OCI-LY3 (cell line): ENCODE results near the gene CERCAM.
A peak's percentile ranks its signal among the peaks of the same experiment; 100 is the strongest.

Experiments used
- H2AFZ ChIP-seq: fragments of 200-600, 300-600 bp; shearing (Covaris generic); 2 replicates; pipeline ENCODE4 v1.6.0; 2014; ENCODE audit warnings: antibody characterized with exemption, low read depth, low read length
- H3K27ac ChIP-seq: fragments of 200-600, 300-600 bp; sonication (generic); 2 replicates; pipeline ENCODE4 v1.5.1; 2014; ENCODE audit warnings: mild to moderate bottlenecking, low read length, moderate library complexity, mixed read lengths
- H3K27me3 ChIP-seq: fragments of 200-600, 300-600 bp; sonication (generic); 2 replicates; pipeline ENCODE4 v1.6.1; 2014; ENCODE audit warnings: low read depth, low read length, mixed read lengths
- H3K36me3 ChIP-seq: fragments of 200-600, 300-600 bp; sonication (generic); replicated peaks from 2 replicates; pipeline ENCODE3; 2014; ENCODE audit warnings: low read depth, low read length, mixed read lengths
- H3K4me1 ChIP-seq: fragments of 300-600, 200-600 bp; sonication (generic); 2 replicates; pipeline ENCODE4 v1.6.1; 2014; ENCODE audit warnings: low read length, mixed read lengths
- H3K4me2 ChIP-seq: fragments of 200-600, 300-600 bp; sonication (generic); 2 replicates; pipeline ENCODE4 v1.6.1; 2014; ENCODE audit warnings: low read length, mixed read lengths
- H3K4me3 ChIP-seq: fragments of 300-600, 200-600 bp; sonication (generic); 2 replicates; pipeline ENCODE4 v1.5.1; 2014; ENCODE audit warnings: antibody characterized with exemption, mild to moderate bottlenecking, low read length, moderate library complexity
- H3K79me2 ChIP-seq: fragments of 300-600, 200-600 bp; shearing (Covaris generic); 2 replicates; pipeline ENCODE4 v1.6.1; 2014; ENCODE audit warnings: mild to moderate bottlenecking, low read length, mixed read lengths
- H3K9ac ChIP-seq: fragments of 300-600, 200-600 bp; shearing (Covaris generic); 2 replicates; pipeline ENCODE4 v1.6.0; 2014; ENCODE audit warnings: mild to moderate bottlenecking, low read length, moderate library complexity
- H3K9me3 ChIP-seq: fragments of 200-600, 300-600 bp; shearing (Covaris generic); 2 replicates; pipeline ENCODE4 v1.6.1; 2014; ENCODE audit warnings: low read length, mixed read lengths; ENCODE audit not compliant: insufficient read depth
- H4K20me1 ChIP-seq: fragments of 200-600, 300-600 bp; sonication (generic); 2 replicates; pipeline ENCODE4 v1.6.1; 2016; ENCODE audit warnings: low read length, mixed read lengths; ENCODE audit not compliant: insufficient read depth
- EZH2phosphoT487 ChIP-seq: fragments of 200-600 bp; shearing (Covaris generic); IDR thresholded peaks from 2 replicates; pipeline ENCODE4 v1.6.1; 2018; ENCODE audit warnings: antibody characterized with exemption, mixed run types, low read depth
- TF ChIP-seq, protein P1 (sequence below): fragments of 200-600, 300-600 bp; sonication (generic); IDR thresholded peaks from 2 replicates; pipeline ENCODE4 v1.5.1; 2014; ENCODE audit warnings: antibody characterized with exemption, low read length, low read depth

Gene CERCAM, protein sequence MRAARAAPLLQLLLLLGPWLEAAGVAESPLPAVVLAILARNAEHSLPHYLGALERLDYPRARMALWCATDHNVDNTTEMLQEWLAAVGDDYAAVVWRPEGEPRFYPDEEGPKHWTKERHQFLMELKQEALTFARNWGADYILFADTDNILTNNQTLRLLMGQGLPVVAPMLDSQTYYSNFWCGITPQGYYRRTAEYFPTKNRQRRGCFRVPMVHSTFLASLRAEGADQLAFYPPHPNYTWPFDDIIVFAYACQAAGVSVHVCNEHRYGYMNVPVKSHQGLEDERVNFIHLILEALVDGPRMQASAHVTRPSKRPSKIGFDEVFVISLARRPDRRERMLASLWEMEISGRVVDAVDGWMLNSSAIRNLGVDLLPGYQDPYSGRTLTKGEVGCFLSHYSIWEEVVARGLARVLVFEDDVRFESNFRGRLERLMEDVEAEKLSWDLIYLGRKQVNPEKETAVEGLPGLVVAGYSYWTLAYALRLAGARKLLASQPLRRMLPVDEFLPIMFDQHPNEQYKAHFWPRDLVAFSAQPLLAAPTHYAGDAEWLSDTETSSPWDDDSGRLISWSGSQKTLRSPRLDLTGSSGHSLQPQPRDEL

DNA sequence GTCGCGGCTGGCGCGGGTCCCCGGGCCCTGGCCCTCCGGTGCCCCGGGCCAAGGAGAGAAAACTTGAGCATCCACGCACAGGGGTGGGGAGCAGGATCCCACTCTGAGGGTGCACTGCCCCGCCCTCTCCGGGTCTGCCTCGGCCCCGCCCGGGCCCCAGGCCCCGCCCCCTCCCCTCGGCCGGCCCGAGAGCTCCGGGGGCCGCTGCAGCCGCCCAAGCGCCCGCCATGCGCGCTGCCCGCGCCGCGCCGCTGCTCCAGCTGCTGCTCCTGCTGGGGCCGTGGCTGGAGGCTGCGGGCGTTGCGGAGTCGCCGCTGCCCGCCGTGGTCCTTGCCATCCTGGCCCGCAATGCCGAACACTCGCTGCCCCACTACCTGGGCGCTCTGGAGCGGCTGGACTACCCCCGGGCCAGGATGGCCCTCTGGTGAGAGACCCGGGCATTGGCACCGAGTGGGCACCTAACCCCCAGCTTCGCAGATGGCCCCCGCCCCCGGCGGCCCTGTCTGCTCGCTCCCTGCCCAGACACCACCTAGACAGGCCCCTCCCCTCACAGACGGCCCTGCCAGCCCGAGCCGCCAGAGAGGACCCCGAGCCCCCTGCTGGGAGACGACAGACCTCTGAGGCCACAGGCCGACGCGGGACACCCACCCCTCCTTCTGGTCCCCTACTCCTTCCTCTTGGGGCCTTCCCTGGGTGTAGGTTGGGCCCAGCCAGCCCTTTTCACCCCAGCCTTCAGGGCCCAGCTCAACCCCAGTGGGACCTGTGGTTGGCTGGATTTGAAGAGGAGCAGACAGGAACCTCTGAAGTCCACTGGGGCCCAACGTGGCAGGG is at the start of gene CERCAM:
TSS of gene CERCAM (plus strand) at position 207 of the 831 bp plus-strand sequence. CDS start at position 228, 21 bp downstream.
- H3K27me3 ChIP-seq, result peaks cover 8% of the 10 kb centered on the region; the same call in 1 of the 2 replicates
- no peaks in the 10 kb centered on the region for H3K36me3 ChIP-seq
- H2AFZ ChIP-seq, result peak within 1 kb of the TSS; percentile 96
- H3K9me3 ChIP-seq, result no peaks in the 10 kb centered on the region
- no peak for TF ChIP-seq EZH2phosphoT487
- TF ChIP-seq, protein P1, sequence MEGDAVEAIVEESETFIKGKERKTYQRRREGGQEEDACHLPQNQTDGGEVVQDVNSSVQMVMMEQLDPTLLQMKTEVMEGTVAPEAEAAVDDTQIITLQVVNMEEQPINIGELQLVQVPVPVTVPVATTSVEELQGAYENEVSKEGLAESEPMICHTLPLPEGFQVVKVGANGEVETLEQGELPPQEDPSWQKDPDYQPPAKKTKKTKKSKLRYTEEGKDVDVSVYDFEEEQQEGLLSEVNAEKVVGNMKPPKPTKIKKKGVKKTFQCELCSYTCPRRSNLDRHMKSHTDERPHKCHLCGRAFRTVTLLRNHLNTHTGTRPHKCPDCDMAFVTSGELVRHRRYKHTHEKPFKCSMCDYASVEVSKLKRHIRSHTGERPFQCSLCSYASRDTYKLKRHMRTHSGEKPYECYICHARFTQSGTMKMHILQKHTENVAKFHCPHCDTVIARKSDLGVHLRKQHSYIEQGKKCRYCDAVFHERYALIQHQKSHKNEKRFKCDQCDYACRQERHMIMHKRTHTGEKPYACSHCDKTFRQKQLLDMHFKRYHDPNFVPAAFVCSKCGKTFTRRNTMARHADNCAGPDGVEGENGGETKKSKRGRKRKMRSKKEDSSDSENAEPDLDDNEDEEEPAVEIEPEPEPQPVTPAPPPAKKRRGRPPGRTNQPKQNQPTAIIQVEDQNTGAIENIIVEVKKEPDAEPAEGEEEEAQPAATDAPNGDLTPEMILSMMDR, result 0 out of 2 replicates have a peak, but pooled peaks have one; percentile 7
- peak within 1 kb of the TSS; percentile 95 for H3K4me3 ChIP-seq
- H4K20me1 ChIP-seq, result no peaks in the 10 kb centered on the region
- H3K4me1 ChIP-seq, result peaks cover 25% of the 10 kb centered on the region
- peak within 1 kb of the TSS; percentile 37 for H3K27ac ChIP-seq
- H3K9ac ChIP-seq, result peak within 1 kb of the TSS; percentile 75
- H3K4me2 ChIP-seq, result peak within 1 kb of the TSS; percentile 100
- no peaks in the 10 kb centered on the region for H3K79me2 ChIP-seq

DNA sequence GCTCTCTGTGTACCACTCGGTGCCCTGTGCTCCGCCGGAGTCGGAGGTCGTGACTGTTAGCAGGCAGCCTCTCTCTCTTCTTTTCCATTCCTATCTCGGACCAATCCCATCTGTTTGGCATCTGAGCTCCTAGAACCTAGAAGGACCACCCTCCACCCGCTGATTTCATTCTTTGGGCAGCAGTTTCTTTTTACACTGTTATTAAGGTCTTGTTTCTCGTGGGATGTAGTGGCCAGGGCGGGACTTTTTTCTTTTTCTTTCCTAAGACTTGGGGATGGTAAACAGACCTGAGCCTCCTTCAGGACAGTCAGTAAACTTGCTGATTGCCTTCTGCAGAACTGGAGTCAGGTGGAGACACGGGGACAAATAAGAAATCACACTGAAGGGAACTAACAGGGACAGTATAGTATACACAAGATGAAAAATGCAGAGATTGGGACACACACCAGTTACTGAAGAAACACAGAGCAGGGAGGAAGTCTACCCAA is 49.0 kb upstream of the CERCAM start:
- H3K4me3 ChIP-seq, result peak overlapping the region; percentile 91
- H3K4me1 ChIP-seq, result peaks cover 13% of the 10 kb centered on the region
- H3K27ac ChIP-seq, result peak overlapping the region; percentile 21; the same call in 1 of the 2 replicates
- H4K20me1 ChIP-seq, result no peaks in the 10 kb centered on the region
- H3K9ac ChIP-seq, result peak overlapping the region; percentile 70
- H2AFZ ChIP-seq, result peak overlapping the region; percentile 37; the same call in 1 of the 2 replicates
- H3K4me2 ChIP-seq, result peak overlapping the region; percentile 86
- H3K9me3 ChIP-seq, result no peaks in the 10 kb centered on the region
- H3K27me3 ChIP-seq, result no peaks in the 10 kb centered on the region
- peaks cover 47% of the 10 kb centered on the region for H3K79me2 ChIP-seq
- TF ChIP-seq EZH2phosphoT487, result no peak
- TF ChIP-seq, protein P1, result no peak
- H3K36me3 ChIP-seq, result peaks cover 4% of the 10 kb centered on the region

DNA sequence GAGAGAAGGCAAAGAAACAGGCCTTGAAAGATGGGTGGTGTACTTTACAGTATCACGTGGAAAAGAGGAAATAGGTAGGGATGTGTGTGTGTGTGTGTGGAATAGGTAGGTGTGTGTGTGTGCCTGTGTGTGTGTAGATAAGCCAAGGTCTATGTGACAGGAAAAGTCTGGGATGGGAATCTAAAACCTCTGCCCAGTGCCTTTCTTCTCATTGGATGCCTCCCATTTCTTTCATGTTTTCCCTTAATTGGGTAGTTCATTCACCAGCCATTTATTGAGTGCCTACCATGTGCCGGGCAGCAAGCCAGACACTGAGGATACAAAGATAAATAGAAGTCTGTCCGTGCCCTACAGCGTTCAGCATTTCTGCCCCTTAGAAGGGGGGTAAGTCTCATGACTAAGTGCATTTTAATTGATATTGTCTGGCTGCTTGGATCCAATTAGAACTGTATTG is 48.4 kb upstream of the CERCAM start:
- no peaks in the 10 kb centered on the region for H3K9me3 ChIP-seq
- peaks cover 4% of the 10 kb centered on the region for H3K36me3 ChIP-seq
- H3K9ac ChIP-seq, result peak overlapping the region; percentile 70
- H3K27me3 ChIP-seq, result no peaks in the 10 kb centered on the region
- H3K4me3 ChIP-seq, result peak overlapping the region; percentile 91
- peak overlapping the region; percentile 86 for H3K4me2 ChIP-seq
- H3K79me2 ChIP-seq, result peaks cover 49% of the 10 kb centered on the region
- H2AFZ ChIP-seq, result no peak overlapping the region
- peaks cover 13% of the 10 kb centered on the region for H3K4me1 ChIP-seq
- TF ChIP-seq EZH2phosphoT487, result no peak
- TF ChIP-seq, protein P1, result no peak
- H3K27ac ChIP-seq, result no peak overlapping the region
- no peaks in the 10 kb centered on the region for H4K20me1 ChIP-seq
